HG03354 (cell line): Measurements from ENCODE around the gene FAT1.
A peak's percentile ranks its signal among the peaks of the same experiment; 100 is the strongest.

Experiments
- ATAC-seq: cut with Tn5 transposase; IDR thresholded peaks from one replicate; pipeline ENCODE4 v1.9.1; 2021; ENCODE audit warnings: mild to moderate bottlenecking; ENCODE audit not compliant: unreplicated experiment, poor library complexity, severe bottlenecking

The FAT1 gene

GRCh38 chr4:186628058-186628711 is 95.5 kb downstream of the FAT1 start:
- peak; percentile 39 for ATAC-seq

GRCh38 chr4:186627226-186627865 is 96.3 kb downstream of the FAT1 start:
- ATAC-seq = peak; percentile 49

DNA sequence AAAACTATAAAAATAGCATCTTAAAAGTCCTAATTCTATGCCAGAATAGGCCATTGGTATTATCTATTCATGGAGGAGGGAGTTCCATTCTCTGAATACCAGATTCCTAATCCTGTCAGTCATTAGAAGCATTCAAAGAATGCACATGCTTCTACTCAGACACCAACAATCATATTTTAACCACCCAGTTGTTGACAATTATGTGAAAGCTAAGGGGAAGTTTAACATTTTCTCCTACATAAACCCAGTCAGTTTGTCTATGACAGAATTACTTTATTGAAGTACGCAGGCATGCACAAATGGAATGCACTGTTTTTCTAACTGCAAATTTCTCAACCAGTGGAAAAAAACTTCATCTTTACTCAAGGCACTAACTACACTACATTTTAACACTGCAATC is 98.7 kb downstream of the FAT1 start:
- ATAC-seq = no peak

GRCh38 chr4:186623546-186623945 is 100.1 kb downstream of the FAT1 start:
- ATAC-seq = no peak

GRCh38 chr4:186622788-186623464 is 100.7 kb downstream of the FAT1 start:
- no peak for ATAC-seq

DNA sequence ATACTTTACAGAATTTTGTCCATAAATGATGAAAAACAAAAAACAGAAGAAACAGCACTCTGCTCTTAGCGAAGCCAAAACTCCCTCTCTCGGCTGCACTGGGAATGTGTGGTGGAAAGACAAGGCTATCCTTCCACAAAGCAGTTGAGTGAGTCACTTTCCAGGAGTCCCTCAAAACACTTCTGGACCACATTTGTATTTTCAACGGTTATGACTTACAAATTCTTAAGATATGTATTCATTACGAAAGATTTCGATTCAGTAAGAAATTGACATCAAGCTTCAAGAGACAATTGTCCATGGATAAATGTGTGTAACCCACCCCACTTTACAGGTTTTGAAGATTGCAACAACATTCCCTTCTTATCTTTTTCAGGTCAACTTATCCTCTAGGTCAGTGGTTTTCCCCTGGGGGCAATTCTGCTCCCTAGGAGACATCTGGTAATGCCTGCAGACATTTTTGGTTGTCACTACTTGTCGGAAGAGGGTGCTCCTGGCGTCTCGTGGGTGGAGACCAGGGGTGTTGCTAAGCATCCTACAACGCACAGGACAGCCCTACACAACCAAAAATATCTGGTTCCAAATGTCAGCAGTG is 101.6 kb downstream of the FAT1 start:
- ATAC-seq = no peak

GRCh38 chr4:186619088-186619487 is 104.6 kb downstream of the FAT1 start:
- no peak for ATAC-seq

GRCh38 chr4:186617921-186618320 is 105.7 kb downstream of the FAT1 start:
- ATAC-seq = no peak

- ATAC-seq = no peak
These were observed 116.2 kb downstream of the FAT1 start for GRCh38 chr4:186607490-186607889.

- ATAC-seq = no peak
These were observed 117.1 kb downstream of the FAT1 start for GRCh38 chr4:186606591-186606992.

DNA sequence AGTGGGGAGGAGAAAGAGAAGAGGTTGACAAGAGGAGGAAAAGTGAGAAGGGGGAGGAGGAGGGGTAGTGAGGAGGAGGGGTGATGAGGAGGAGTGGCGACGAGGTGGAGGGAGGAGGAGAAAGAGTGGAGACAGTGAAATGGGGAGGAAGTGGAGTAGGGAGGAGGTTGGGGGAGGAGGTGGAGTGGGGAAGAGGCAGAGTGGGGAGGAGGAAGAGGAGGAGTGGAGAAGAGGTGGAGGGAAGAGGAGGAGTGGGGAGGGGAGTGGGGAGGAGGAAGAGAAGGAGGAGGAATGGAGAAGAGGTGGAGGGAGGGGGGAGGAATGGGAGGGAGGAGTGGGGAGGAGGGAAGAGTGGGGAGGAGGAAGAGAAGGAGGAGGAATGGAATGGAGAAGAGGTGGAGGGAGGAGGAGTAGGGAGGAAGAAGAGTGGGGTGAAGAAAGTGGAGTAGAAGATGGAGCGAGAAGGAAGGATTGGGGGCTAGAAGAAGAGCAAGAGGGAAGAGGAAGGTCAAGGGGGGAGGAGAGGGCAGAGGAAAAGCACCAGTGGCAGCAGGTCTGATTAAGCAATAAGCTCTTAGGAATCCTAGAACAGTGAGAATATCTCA is 118.3 kb downstream of the FAT1 start:
- no peak for ATAC-seq

GRCh38 chr4:186604124-186604807 is 119.4 kb downstream of the FAT1 start:
- no peak for ATAC-seq

DNA sequence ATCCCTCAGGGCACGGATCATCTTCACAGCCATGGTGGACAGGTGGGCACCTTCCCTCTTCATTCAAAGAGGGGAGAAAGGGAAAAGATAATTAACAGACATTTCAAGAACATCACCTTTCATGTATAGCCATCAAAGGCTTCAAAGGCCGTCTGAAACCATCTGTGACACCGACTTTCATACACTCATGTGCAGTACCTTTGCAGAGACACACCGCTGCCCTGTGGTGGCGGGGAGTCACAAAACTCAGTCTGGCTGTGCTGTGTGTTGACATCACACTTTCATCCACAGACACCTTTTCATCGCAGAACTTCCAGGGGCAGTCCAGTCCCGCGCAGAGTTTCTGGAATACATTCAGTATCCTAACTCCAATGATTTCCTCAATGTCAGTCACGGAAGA is 120.7 kb downstream of the FAT1 start:
- ATAC-seq = no peak

DNA sequence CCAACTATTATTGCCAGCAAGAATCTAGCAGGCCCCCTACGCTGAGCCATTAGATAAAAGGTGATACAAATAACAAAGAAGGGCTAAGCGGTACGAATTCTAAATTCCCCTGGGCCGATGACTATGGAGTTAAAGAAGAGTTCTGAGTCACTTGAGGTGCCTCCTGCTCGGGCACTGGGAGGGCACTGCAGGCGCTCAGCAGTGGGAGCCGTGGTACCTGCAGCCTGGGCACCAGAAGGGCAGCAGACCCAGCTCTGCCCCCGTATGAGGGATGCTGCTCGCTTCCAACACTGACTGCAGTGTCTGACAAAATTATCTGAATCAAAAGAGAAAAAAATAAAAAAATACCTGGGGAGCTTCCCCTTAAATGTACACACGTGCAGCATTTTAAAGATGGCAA is 124.2 kb downstream of the FAT1 start:
- ATAC-seq = no peak

- ATAC-seq = no peak
These were observed 125.0 kb downstream of the FAT1 start for GRCh38 chr4:186598686-186599085.

- ATAC-seq = no peak
These were observed 126.7 kb downstream of the FAT1 start for GRCh38 chr4:186596850-186597390.

- no peak for ATAC-seq
These were observed 127.3 kb downstream of the FAT1 start for GRCh38 chr4:186596346-186596745.

GRCh38 chr4:186593587-186593973 is 130.1 kb downstream of the FAT1 start:
- no peak for ATAC-seq

DNA sequence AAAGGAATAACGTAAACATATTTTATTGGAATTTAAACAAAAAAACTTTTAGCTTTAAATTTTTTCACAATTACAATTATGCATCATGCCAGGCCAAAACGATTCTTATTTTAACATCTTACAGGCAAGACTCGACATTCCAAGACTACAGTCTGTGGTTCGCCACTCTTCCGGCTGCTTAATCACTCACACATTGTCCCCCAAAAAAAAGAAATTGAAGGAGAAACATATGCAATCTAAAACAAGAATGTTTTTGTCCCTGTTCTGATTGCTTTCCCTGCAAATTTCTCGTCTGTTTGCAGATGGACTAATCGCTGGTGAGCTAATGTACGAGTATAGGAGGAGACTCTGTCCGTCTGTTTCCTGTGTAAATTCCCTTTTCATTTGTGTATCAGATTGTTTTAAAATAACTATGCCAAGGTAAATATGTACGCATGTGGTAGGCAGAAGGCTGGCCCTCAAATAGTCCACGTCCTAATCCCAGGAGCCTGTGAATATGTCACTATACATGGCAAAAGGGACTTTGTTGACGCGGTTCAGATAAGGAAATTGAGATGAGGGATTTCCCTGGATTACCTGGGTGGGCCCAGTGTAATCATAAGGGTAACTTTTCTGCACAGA is 130.6 kb downstream of the FAT1 start:
- no peak for ATAC-seq
